ENCODE measurements around the gene CHCHD6.

The CHCHD6 gene

DNA sequence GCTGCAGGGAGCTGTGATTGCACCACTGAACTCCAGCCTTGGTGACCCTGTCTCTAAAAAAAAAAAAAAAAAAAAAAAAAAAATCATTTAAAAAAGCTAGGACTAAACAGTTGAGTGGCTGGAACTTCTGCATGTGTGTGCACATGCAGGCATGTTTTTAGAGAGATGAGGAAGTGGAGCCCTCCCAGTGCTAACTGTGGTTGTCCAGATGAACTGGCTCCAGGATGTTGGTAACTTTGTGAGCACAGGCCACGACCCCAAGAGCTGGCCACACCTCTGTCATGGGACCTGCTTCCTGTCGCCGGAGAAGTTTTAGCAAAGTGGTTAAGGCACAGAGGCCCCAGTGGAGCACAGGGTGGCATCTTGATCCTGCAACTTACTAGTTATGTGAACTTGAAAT, 27.0 kb downstream of the CHCHD6 start:
- H3K4me3 ChIP-seq (ENCODE audit: low read depth, low read length) = no peak overlapping the region
- no peak for TF ChIP-seq CTCF (IDR thresholded peaks at IDR 0.05; ENCODE audit: borderline replicate concordance, insufficient read depth, low read depth, low read length)

DNA sequence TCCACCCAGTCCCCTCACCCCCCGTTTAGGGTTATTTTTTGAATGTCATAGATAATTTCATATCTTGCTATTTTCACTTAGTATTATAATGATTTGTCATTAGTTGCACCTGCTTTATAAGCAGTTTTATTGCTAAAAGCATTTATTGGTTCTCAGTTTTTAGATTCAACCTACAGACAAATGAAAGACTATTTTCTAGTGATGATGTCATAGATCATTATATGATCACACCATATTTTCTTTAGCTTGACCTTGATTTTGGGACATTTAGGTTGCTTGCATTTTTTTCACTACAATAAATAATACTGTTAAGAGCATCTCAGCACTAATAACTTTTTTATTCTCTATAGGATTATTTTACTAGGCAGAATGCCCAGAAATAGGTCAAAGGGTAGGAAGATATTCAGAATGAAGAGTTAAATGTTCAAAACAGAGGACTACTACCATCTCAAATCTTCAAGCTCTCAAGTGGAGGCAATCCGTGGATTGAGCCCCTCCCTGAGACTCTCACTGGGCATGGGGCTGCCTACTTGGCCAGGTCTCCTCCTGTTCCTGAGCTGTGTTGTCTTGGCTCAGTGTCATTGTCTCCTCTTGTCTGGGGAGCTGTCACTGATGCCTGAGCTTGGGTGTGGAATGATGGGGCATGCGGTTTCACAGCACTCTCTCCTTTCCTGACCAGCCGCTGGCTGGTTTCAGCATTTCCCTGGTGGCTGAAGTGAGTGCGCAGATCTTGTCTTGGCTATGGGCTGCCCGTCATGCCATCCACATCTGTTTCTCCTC, 28.4 kb downstream of the CHCHD6 start:
- TF ChIP-seq CTCF (IDR thresholded peaks at IDR 0.05; ENCODE audit: borderline replicate concordance, insufficient read depth, low read depth, low read length) = no peak
- no peak overlapping the region for H3K4me3 ChIP-seq (ENCODE audit: low read depth, low read length)

- no peak overlapping the region for H3K4me3 ChIP-seq (ENCODE audit: low read depth, low read length)
- no peak for TF ChIP-seq CTCF (IDR thresholded peaks at IDR 0.05; ENCODE audit: borderline replicate concordance, insufficient read depth, low read depth, low read length)
These were observed 29.0 kb downstream of the CHCHD6 start for GRCh38 chr3:126733061-126733430.

- H3K4me3 ChIP-seq (ENCODE audit: low read depth, low read length) = no peak overlapping the region
- TF ChIP-seq CTCF (IDR thresholded peaks at IDR 0.05; ENCODE audit: borderline replicate concordance, insufficient read depth, low read depth, low read length) = no peak
These were observed 30.2 kb downstream of the CHCHD6 start for GRCh38 chr3:126734106-126734723.

GRCh38 chr3:126737527-126737926, 33.5 kb downstream of the CHCHD6 start:
- no peak overlapping the region for H3K4me3 ChIP-seq (ENCODE audit: low read depth, low read length)
- 0 out of 2 replicates have a peak, but pooled peaks have one; percentile 28 for TF ChIP-seq CTCF (IDR thresholded peaks at IDR 0.05; ENCODE audit: borderline replicate concordance, insufficient read depth, low read depth, low read length)

DNA sequence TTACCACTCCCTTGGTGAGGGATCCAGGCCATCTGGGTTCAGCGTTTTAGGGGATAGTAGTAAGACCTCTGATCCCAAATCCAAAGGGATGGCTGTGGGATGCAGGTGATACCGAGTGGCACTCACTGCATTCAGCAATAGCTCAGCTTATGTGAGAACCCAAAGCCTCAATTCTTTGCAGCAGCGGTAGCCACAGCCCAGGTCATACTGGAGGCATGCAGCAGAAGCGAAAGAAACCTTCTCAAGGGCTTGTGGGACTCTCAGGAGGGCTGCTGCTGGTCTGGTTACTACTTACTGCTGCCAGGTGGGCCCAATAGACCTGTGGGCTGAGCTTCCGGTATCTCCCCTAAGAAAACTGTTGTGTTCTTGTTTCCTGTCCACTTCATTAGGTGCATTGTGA, 38.0 kb downstream of the CHCHD6 start:
- TF ChIP-seq CTCF (IDR thresholded peaks at IDR 0.05; ENCODE audit: borderline replicate concordance, insufficient read depth, low read depth, low read length) = no peak
- H3K4me3 ChIP-seq (ENCODE audit: low read depth, low read length) = no peak overlapping the region

DNA sequence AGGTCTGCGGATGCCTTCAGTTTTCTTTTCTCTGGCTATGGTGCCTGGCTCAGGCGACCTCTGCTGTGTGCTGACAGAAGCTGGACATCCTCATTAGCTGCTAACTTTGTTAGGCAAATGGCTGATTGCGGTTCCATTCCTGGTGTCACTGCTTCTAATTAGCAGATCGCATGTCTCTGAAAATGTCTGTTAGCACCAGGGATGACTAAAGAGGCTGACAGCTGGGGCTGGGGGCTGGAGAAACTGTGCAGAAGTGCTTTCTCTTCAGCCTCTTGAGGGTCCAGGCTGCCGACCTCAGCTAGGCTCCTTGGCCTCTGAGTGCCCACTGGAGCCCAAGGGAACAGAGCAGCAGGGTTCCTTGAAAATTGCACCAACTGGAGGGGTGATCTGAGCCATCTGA, 39.3 kb downstream of the CHCHD6 start:
- no peak overlapping the region for H3K4me3 ChIP-seq (ENCODE audit: low read depth, low read length)
- no peak for TF ChIP-seq CTCF (IDR thresholded peaks at IDR 0.05; ENCODE audit: borderline replicate concordance, insufficient read depth, low read depth, low read length)
